Breast epithelium (tissue), 3 donors: Measurements from ENCODE around the gene DGKI.

Source experiments
- POLR2A ChIP-seq: fragments of 450-650 bp; IDR thresholded peaks from one replicate; pipeline ENCODE4 v1.6.1; 2016; ENCODE audit warnings: antibody characterized with exemption, mild to moderate bottlenecking, moderate library complexity
- TF ChIP-seq, protein P1 (sequence below), 3 donors: fragments of 450-650 bp; IDR thresholded peaks; one replicate each; pipeline ENCODE4 v1.5.1; 2016 to 2017; ENCODE audit warnings: antibody characterized with exemption in 3 of 3, mild to moderate bottlenecking in 3 of 3, moderate library complexity in 3 of 3

DNA sequence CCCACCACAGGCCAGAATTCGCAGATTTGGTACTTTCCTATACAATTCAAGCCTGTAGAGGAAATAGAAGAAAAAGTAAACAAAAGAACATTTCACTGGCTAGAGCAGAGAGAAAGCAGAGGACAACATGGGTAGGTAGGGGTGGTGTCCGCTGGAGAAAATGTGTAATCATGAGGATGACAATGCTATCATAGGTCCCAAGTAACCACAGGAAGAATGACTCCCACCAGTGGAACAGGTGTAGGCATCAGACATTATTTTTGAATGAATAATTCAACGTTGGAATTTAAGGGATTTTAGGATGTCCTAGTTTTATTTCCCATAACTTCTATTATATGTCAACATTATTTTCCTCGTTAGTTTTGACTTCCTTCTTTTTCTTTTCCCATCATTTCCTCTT is 248.9 kb downstream of the DGKI start:
- TF ChIP-seq, protein P1, sequence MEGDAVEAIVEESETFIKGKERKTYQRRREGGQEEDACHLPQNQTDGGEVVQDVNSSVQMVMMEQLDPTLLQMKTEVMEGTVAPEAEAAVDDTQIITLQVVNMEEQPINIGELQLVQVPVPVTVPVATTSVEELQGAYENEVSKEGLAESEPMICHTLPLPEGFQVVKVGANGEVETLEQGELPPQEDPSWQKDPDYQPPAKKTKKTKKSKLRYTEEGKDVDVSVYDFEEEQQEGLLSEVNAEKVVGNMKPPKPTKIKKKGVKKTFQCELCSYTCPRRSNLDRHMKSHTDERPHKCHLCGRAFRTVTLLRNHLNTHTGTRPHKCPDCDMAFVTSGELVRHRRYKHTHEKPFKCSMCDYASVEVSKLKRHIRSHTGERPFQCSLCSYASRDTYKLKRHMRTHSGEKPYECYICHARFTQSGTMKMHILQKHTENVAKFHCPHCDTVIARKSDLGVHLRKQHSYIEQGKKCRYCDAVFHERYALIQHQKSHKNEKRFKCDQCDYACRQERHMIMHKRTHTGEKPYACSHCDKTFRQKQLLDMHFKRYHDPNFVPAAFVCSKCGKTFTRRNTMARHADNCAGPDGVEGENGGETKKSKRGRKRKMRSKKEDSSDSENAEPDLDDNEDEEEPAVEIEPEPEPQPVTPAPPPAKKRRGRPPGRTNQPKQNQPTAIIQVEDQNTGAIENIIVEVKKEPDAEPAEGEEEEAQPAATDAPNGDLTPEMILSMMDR (IDR thresholded peaks at IDR 0.05), result no peak
- no peak for TF ChIP-seq POLR2A
